ENCODE data around the gene CNR1. TPM values are rescaled to one million over a fixed set of nuclear protein-coding genes. Genes with fewer than 3 reads are reported as not detected.

CNR1 gene
- total RNA-seq, 2 donors from 2014 or later, result 1.1 to 3.4 TPM

DNA sequence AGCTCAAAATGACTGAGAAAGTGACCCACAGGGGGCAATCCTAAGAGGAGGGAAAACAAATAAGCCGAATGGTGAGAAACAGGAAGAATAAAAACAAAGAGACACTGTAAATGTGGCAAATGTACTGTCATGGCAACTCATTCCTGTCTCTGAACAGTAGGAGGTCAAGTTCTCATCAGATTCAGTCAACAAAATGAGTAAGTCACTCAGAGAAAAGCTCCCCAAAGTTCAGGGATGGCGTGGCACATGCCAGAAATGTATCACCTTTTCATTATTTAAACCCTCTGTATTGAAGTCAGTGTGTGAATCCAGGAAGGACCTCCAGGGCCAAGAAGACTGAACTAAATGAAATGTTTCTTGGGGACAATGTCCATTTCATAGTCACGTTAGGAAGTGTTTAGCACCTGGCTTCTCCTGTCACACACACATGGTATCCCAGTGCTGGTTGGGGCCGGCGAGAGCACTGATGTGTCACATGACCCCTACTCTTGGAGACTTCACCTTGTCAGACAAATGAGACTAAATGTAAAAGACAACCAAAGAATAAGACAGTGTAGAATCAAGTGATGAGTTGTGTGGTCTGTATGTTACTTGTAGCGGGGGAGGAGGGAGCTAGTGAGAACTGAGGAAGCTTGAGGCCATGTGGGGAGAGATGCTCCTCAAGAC lies 20.7 kb downstream of the CNR1 start:
- intact Hi-C loops (cut with DNase I, micrococcal nuclease), result no loop called here
- DNase-seq (no peak), ATAC-seq (no peak)

DNA sequence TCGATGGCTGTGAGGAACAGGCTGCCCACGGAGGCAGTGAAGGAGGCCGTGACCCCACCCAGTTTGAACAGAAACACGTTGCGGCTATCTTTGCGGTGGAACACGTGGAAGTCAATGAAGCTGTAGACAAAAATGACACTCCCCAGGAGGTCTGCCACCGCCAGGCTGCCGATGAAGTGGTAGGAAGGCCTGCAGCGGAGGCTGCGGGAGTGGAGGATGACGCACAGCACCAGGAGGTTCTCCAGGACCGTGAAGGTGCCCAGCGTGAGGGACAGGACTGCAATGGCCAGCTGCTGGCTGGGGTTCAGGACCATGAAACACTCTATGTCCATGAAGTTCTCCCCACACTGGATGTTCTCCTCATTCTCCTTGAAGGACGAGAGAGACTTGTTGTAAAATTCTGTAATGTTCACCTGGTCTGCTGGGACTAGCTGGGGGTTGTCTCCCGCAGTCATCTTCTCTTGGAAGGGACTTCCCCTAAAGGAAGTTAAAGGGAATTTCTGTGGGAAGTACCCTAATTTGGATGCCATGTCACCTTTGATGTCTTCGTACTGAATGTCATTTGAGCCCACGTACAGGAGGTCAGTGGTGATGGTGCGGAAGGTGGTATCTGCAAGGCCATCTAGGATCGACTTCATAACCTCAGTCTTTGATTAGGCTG lies 21.4 kb downstream of the CNR1 start:
- intact Hi-C loops (cut with DNase I, micrococcal nuclease), result no loop called here
- no peak for ATAC-seq

GRCh38 chr6:88143421-88144157 lies 22.6 kb downstream of the CNR1 start:
- DNase-seq (no peak), ATAC-seq (no peak)
- intact Hi-C loops (cut with DNase I, micrococcal nuclease), result no loop called here

More for the DNA sequence above, 21.4 kb downstream of the CNR1 start:
- DNase-seq, result no peak

DNA sequence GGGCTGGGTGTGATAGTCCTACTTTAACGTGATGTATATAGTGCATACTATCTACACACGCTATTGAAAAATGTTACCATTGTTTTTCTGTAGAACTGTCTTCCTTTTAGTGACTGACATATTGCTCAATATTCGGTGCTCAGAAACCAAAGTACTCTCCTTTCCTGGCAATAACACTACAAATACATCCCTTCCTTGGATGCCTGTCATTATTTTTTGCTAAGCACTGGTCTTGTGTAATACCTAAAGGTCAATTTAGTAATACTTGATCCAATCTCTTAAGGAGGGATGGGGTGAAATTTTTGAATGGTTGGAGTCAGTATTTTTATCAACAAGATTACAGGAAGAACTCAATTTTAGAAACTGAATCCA lies 23.9 kb downstream of the CNR1 start:
- intact Hi-C loops (cut with DNase I, micrococcal nuclease), result no loop called here
- DNase-seq, result no peak
- ATAC-seq, result no peak

DNA sequence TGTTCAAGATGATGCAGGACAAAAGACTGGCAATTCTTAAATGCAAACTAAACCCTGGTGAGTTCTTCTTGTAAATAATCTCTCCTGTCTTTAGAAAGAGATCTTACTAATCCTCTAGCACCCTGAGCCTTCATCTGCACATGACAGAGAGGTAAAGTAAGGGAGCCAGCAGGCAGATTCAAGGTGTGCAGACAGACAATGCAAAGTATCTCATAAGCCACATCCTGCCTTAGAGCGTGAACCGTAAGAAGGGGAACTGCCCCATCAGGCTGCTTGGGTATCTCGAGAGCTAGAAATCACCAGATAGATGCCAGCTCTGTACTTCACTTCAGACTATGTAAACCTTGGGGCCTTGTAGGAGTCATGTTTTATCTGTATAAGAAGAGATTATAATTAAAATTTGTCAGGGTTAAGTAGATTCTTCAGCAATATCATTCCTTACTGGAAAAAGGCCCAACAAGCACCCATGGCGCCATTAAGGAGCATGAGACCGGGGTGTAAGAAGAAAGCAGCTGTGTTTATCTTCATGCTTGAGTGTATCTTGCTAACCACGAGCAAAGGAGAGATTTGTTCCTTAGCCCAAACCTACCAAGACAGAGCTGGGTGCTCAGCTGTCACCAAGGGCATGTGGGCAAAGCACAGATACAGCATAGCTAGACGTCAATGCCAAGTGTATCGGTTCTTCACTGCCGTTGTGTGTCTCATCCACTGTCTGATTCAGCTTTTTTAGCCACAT lies 24.4 kb downstream of the CNR1 start:
- DNase-seq (no peak), ATAC-seq (no peak)
- intact Hi-C loops (cut with DNase I, micrococcal nuclease), result no loop called here

- ATAC-seq, result no peak
- DNase-seq, result no peak
- intact Hi-C loops (cut with DNase I, micrococcal nuclease), result no loop called here
These were observed 28.2 kb downstream of the CNR1 start for GRCh38 chr6:88137915-88138314.

- ATAC-seq, result no peak
- intact Hi-C loops (cut with DNase I, micrococcal nuclease), result no loop called here
- DNase-seq, result no peak
These were observed 30.5 kb downstream of the CNR1 start for GRCh38 chr6:88135578-88136114.

GRCh38 chr6:88134575-88134974 lies 31.6 kb downstream of the CNR1 start:
- no peak for DNase-seq
- ATAC-seq, result no peak
- intact Hi-C loops (cut with DNase I, micrococcal nuclease), result no loop called here

DNA sequence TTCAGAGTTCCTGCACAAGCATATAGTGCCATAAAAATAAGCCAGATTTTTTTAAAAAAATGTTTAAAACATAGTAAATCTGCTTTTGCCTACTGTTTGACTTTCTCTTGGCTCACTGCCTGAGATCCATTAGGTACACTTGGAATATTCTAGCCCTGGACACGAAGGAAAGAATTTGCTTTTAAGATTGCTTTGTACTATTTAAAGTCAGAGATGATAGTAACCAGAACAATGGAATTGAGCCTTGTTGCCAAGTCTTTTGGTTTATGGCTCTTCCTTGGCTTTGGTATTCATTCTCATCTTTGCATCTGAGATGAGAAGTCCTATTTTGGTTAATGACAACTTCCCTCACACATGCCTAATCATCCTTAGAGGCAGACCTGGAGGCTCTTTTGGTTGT lies 32.4 kb downstream of the CNR1 start:
- no peak for DNase-seq
- intact Hi-C loops (cut with DNase I, micrococcal nuclease), result no loop called here
- ATAC-seq, result no peak

- intact Hi-C loops (cut with DNase I, micrococcal nuclease), result no loop called here
- ATAC-seq (no peak), DNase-seq (no peak)
These were observed 41.1 kb downstream of the CNR1 start for GRCh38 chr6:88124925-88125557.

DNA sequence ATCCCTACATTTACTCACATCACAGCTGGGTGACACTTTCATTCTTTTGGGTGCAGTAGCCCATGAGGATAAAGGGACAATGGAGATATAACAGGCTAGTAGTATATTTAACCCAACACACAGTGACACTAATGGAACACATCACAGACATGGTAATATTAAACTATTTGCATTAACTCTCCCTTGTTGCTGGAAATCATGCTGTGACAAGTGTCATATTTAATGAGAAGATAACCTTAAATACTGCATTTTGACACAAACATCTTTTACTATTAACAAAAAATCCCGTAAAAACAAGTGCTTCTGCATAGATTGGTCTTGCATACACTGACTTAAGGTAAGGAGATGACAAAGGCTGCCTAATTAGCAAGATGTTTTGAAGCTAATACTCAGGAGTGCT lies 45.5 kb downstream of the CNR1 start:
- intact Hi-C loops (cut with DNase I, micrococcal nuclease), result no loop called here
- DNase-seq (no peak), ATAC-seq (no peak)

GRCh38 chr6:88119769-88120168 lies 46.4 kb downstream of the CNR1 start:
- intact Hi-C loops (cut with DNase I, micrococcal nuclease), result no loop called here
- no peak for ATAC-seq
- DNase-seq, result no peak

- intact Hi-C loops (cut with DNase I, micrococcal nuclease), result no loop called here
- no peak for ATAC-seq
- DNase-seq, result no peak
These were observed 49.9 kb downstream of the CNR1 start for GRCh38 chr6:88116276-88116675.

GRCh38 chr6:88115307-88115706 lies 50.8 kb downstream of the CNR1 start:
- intact Hi-C loops (cut with DNase I, micrococcal nuclease), result no loop called here
- no peak for ATAC-seq
- DNase-seq, result no peak

DNA sequence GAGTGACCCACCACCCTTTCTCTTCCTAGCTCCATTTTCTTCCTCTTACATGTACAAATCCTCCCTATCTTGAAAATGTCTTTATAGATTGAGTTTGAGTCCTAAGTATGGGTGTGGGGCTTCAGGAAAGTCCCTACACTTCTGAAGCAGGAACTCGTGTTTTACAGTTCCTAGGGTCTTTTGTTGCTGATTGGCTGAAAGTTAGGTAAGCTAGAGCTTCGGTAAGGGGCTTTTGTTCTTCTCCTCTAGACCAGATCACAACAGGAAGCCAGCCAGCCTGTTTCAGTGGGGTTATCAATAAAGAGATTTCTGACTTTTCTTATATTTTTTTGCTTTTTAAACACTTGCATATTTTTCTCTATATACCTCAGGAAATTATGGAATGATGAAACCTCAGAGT lies 51.3 kb downstream of the CNR1 start:
- intact Hi-C loops (cut with DNase I, micrococcal nuclease), result no loop called here
- no peak for ATAC-seq
- no peak for DNase-seq

GRCh38 chr6:88111991-88112390 lies 54.2 kb downstream of the CNR1 start:
- DNase-seq, result no peak

DNA sequence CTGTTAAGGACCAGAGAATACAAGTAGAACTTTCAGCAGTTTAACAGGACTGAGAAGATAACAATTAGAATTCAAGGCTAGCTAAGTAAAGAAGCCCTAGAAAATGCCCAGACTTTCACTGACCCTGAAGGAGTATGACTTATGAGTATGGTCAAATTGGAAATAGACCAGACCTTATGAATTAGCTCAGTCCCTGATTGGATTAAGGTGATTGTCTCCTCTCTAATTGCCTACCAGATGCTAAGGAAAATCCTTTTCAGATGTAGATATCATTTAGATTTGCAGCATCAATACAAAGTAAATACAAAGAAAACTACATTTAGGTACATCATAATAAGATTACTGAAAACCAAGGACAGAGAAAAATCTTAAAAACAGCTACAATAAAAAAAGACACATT lies 58.9 kb downstream of the CNR1 start:
- intact Hi-C loops (cut with DNase I, micrococcal nuclease), result no loop called here
- DNase-seq (no peak), ATAC-seq (no peak)

More at GRCh38 chr6:88111991-88112390, 54.2 kb downstream of the CNR1 start:
- no peak for ATAC-seq
- intact Hi-C loops (cut with DNase I, micrococcal nuclease), result no loop called here

GRCh38 chr6:88105741-88106340 lies 60.3 kb downstream of the CNR1 start:
- DNase-seq (no peak), ATAC-seq (no peak)
- intact Hi-C loops (cut with DNase I, micrococcal nuclease), result no loop called here
